GM18907 (cell line): Measurements from ENCODE around the gene MXRA8.

ENCODE experiments used
- ATAC-seq: cut with Tn5 transposase; IDR thresholded peaks from one replicate; pipeline ENCODE4 v1.9.1; 2021; ENCODE audit warnings: mild to moderate bottlenecking, moderate library complexity; ENCODE audit not compliant: unreplicated experiment

Gene MXRA8

GRCh38 chr1:1352786-1353388, 5.5 kb downstream of the MXRA8 start:
- no peak for ATAC-seq

DNA sequence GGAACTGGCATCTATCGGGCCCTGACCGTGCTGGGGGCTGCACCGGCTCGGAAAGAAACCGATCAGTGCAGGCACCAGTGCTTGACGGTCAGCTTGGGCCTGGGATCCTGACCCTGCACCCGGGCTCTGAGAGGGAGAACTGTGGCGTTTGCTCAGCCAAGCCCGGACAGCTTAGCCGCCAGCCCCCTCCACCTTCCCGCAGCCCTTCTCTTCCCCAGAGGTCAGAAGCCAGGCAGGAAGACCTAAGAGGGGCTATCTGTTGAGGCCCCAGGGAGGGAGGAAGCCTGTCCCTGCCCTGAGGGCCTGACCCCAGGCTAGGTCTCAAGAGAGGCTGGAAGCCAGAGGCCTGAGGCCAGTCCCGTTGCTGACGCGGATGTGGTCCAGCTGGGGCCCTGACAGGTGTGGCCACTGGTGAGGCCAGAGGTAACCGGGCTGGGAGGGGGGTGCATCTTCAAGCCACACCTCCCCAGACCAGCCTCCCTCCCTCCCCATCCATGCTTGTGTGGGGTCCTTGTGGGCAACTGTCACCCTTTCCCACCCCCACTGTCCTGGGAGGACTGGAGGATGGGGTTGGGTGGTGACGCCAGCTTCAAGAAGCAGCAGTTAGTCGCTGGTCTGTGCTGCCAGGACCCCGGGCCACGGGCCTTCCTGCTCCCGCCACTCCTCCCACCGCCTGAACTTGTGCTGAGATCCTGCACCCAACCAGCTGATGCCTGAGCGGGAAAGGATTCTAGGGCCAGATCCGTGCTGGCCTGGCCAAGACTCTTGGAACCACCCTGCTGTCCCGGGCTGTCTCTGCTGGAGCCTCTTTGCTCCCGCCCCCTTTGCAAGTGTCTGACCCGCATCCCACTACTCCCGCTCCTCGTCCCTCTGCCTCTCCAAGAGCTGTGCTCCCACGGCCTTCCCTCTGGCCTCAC, 6.6 kb downstream of the MXRA8 start:
- no peak for ATAC-seq

- ATAC-seq, result peak; percentile 59
These were observed 8.9 kb downstream of the MXRA8 start, which contains the start of gene DVL1 for GRCh38 chr1:1349256-1350012. TSS of gene DVL1 (minus strand) at chr1:1349418. CDS start at chr1:1349065, 353 bp downstream.

- peak; percentile 29 for ATAC-seq
These were observed 9.7 kb downstream of the MXRA8 start for GRCh38 chr1:1348420-1349255.

GRCh38 chr1:1347663-1348419, 10.5 kb downstream of the MXRA8 start:
- no peak for ATAC-seq

GRCh38 chr1:1347026-1347595, 11.2 kb downstream of the MXRA8 start:
- ATAC-seq, result no peak

DNA sequence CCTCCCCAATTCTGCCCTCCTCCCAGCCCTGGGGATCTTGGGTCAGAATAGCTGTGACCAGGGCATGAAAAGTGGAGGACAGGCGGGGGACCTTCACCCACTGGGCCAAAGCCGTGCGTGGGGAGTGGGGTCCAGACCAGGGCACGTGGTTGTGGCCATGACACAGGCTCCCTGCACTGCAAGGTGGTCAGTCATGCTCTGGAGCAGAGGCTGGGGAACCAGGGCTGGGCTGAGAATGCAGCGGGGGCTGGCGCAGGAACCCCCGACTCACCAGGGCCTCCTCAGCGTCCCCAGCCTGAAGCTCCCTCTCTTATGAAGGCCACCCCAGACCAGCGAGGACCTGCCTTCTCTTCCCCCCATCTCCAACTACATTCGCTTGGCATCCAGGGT, 11.9 kb downstream of the MXRA8 start:
- no peak for ATAC-seq

DNA sequence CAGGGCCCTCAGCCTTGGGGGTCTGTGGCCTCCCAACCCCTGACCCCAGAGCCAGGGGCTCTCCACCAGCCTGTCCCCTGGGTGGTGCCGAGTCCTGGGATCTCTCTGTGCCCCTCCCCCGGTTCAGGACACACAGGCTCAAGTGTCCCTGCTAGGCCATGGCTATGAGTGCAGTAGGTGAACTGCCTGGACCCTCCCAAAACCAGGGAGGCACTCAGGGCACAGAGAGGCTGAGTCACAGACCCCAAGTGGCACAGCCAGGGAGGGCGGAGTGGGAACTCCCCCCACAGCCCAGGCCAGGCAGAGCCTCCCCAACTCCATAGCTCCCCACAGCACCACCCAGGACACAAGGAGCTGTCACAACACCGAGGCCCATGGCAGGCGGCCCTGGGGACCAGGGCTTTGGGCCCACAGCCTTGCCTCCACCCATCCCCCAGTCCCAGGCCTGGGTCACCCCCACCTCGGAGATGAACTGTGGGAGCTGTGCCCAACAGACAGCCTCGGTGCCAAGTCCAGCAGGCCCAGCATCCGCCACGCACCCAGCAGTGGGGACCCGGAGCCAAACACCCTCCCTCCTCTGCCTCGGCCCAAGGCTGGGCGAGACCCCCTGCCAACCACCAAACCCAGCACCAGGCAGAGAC, 12.4 kb downstream of the MXRA8 start:
- no peak for ATAC-seq

DNA sequence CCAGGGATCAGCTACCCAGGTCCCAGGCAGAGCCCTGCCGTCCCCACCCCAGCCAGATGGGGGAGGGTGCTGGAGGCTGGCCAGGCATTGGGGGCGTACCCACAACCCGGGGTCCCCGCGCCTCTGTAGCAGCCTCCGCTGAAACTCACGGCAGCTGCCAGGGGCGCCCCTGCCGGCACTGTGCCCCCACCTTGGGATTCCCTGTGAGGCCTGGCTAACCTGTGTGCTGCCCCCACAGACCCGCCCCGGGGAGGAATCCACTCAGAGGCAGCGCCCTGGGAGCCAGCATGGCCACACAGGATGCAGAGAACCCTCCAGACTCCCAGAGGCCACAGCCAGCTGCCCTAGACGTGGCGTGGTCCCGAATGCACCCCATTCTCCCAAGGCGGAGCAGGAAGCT, 13.0 kb downstream of the MXRA8 start:
- no peak for ATAC-seq

DNA sequence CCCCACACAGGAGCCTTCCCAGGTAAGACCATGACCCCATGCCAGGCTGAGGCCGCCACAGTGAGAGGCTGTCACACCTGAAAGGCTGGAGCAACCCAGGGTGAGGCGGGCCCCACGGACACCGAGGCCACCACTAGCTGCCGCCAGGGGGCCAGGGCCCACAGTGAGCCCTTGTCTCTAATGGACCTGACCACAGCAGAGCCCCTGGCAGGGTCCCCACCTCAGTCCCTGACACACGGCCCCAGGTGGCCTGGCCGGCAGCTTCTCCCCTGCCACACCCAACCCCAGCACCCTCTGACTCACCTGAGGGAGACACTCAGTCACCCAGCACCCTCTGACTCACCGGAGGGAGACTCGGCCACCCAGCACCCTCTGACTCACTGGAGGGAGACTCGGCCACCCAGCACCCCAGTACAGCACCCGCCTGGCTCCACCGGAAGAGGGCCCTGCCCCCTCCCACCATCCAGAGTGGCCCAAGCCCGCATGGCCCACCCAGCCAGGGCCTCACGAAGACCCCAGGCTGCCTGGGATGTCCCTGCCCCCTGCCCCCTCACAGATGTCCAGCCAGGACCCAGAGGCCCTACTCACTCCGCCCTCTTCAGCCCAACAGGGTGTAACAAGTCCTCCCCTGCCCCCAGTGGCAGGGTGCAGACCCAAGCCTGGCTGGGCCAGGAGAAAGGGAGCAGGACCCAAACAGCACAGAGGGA, 13.5 kb downstream of the MXRA8 start:
- ATAC-seq, result no peak

DNA sequence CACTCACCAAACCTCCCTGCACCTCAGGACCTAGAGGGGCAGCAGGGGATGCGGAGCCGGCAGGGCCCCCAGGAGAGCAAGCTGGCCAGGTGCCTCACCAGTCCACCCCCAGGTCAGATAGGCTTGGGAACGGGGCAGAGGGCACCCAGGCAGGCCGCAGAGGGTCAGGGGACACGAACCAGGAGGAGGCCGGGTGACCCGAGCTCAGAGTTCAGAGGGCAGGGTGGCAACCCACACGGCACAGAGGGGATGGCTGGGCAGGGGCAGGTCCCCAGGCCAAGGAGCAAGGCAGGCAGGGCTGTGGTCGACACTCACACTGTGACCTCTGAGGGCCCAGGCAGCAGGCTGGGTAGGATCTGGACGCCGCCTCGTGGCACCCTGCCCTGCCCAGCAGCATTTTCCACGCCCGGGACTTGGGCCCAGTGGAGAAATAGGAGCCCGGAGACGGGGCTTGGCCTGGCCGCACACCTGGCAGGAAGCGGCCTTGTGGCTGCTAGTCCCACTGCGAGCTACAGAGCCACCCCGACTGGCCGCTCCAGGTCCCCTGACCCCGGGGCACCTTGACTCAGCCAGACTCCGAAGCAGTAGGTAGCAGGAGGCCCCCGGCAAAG, 14.4 kb downstream of the MXRA8 start:
- ATAC-seq, result no peak

GRCh38 chr1:1342584-1343115, 15.7 kb downstream of the MXRA8 start:
- no peak for ATAC-seq

DNA sequence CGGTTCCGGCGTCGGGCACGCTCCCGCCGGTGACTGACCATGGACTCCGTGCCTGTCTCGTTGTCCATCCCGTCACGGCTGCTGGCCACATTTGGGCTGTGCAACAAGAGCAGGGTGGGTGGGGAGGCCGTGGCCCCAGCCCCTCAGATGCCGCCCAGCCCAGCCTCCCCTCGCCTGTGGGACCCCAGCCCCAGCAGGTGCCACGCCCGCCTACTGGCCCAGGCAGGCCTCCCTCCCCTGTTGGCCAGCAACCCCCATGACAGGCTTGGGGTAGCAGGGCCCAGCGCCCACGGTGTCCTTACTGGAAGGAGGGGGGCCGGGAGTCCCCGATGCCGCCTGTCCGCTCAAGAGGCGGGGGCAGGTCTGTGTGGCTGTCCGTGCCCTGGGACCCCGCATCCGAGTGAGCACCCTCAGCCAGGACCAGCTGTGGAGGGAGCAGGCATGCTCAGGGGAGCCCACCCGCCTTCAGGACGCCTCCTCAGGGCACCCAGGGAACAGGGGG, 16.2 kb downstream of the MXRA8 start:
- ATAC-seq, result no peak

GRCh38 chr1:1341549-1342021, 16.8 kb downstream of the MXRA8 start:
- no peak for ATAC-seq

GRCh38 chr1:1340791-1341548, 17.4 kb downstream of the MXRA8 start:
- ATAC-seq, result no peak

GRCh38 chr1:1340185-1340584, 18.2 kb downstream of the MXRA8 start:
- no peak for ATAC-seq

DNA sequence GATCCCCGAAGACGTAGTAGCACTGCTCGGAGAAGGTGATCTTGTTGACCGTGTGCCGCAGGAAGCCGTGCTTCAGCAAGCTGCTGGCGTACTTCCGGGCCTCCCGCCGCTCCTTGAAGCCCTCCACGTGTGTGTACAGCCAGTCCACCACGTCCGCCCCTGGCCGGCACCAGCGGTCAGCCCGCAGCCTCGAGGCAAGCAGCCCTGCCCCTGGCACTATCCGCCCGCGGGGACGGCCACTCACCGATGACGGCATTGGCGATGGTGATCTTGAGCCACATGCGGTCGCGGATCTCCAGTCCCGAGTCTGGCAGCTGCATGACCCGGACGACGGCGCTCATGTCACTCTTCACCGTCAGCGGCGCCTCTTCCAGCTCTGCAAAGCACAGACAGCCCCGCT, 20.1 kb downstream of the MXRA8 start:
- ATAC-seq, result no peak
